Measurements from ENCODE around the gene RIMBP2.
"Not testable (repeated sequence)": the region's sequence is repeated elsewhere in the genome, so short reads cannot be mapped to it uniquely, and the experiment has no call there.

The RIMBP2 gene

GRCh38 chr12:130715998-130716968 is at the start of gene RIMBP2:
TSS of gene RIMBP2 (minus strand) at chr12:130716299. CDS start at chr12:130479013, 237,286 bp downstream.
- DNase-seq: no peak

- DNase-seq: no peak
Observed at GRCh38 chr12:130765186-130765659, 49.1 kb upstream of the RIMBP2 start.

GRCh38 chr12:130764475-130765185 is 48.5 kb upstream of the RIMBP2 start:
- DNase-seq: no peak

GRCh38 chr12:130764073-130764472 is 48.0 kb upstream of the RIMBP2 start:
- no peak for DNase-seq

- DNase-seq: no peak
Observed at GRCh38 chr12:130762319-130762675, 46.2 kb upstream of the RIMBP2 start.

- DNase-seq: peak; percentile 43
Observed at GRCh38 chr12:130761537-130762318, 45.6 kb upstream of the RIMBP2 start.

GRCh38 chr12:130754234-130754901 is 38.3 kb upstream of the RIMBP2 start:
- no peak for DNase-seq

- DNase-seq: no peak
Observed at GRCh38 chr12:130752692-130753230, 36.7 kb upstream of the RIMBP2 start.

- DNase-seq: not testable (repeated sequence)
Observed at GRCh38 chr12:130752037-130752436, 35.9 kb upstream of the RIMBP2 start.

GRCh38 chr12:130748786-130749185 is 32.7 kb upstream of the RIMBP2 start:
- DNase-seq: no peak

GRCh38 chr12:130747867-130748740 is 32.0 kb upstream of the RIMBP2 start:
- peak; percentile 71 for DNase-seq

GRCh38 chr12:130746546-130746945 is 30.4 kb upstream of the RIMBP2 start:
- DNase-seq: no peak

- no peak for DNase-seq
Observed at GRCh38 chr12:130745921-130746320, 29.8 kb upstream of the RIMBP2 start.

GRCh38 chr12:130744274-130744673 is 28.2 kb upstream of the RIMBP2 start:
- no peak for DNase-seq

GRCh38 chr12:130743606-130744005 is 27.5 kb upstream of the RIMBP2 start:
- DNase-seq: no peak

- DNase-seq: no peak
Observed at GRCh38 chr12:130743176-130743575, 27.1 kb upstream of the RIMBP2 start.

GRCh38 chr12:130742716-130743115 is 26.6 kb upstream of the RIMBP2 start:
- DNase-seq: no peak

GRCh38 chr12:130742112-130742511 is 26.0 kb upstream of the RIMBP2 start:
- no peak for DNase-seq

- no peak for DNase-seq
Observed at GRCh38 chr12:130739571-130739970, 23.5 kb upstream of the RIMBP2 start.

GRCh38 chr12:130738403-130738802 is 22.3 kb upstream of the RIMBP2 start:
- DNase-seq: not testable (repeated sequence)

- DNase-seq: no peak
Observed at GRCh38 chr12:130737731-130738130, 21.6 kb upstream of the RIMBP2 start.

Measured in activated CD4-positive, CD25-positive, alpha-beta regulatory T cell treated with anti-CD3 and anti-CD28 coated beads, Interleukin-2, amount 50 U/mL, for 72 hours (primary cell).